ENCODE results near the gene CDKAL1.
"Not testable (repeated sequence)": the region's sequence is repeated elsewhere in the genome, so short reads cannot be mapped to it uniquely, and the experiment has no call there.

The CDKAL1 gene

DNA sequence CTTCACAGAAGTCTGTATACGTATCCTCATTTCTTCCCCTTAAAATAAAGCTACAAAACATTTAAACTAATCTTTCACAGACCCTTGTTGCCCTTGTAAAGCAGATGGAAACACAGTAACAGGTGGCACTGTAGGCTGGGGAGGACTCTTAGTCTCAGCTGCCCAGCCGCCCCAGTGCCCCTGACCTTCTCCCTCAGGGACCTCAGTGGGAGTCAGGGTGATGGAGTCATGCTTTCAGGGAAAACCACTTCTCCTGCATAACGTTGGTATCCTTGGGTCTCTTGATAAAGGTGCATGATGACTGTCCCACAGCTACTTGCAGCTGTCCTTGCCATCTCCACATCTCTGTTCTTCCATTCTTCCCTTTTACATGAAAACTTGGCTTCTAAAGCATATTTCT is 198.6 kb downstream of the CDKAL1 start:
- no peak for DNase-seq (ENCODE audit: extremely low read depth in 1 of 2, low read depth in 1 of 2)

DNA sequence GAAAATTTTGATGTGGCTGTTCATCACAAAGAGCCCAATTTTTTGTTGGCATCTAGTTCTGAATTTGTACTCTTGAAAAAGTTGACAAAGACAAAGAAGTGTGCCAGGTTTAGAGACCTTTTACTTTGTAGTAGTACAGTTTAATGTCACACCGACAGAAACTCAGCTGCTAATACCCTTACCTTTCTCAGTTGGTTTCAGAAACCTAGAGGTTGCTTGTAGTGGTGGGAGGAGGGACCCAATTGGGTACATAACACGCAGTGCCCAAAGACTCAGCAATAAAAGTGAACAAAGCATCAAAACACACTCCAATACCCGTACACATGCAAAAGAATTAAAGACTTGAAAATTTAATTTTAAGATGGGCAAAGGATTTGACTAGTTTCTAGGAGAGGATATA is 203.7 kb downstream of the CDKAL1 start:
- no peak for DNase-seq (ENCODE audit: extremely low read depth in 1 of 2, low read depth in 1 of 2)

- no peak for DNase-seq (ENCODE audit: extremely low read depth in 1 of 2, low read depth in 1 of 2)
These were observed 205.8 kb downstream of the CDKAL1 start for GRCh38 chr6:20740088-20740487.

DNA sequence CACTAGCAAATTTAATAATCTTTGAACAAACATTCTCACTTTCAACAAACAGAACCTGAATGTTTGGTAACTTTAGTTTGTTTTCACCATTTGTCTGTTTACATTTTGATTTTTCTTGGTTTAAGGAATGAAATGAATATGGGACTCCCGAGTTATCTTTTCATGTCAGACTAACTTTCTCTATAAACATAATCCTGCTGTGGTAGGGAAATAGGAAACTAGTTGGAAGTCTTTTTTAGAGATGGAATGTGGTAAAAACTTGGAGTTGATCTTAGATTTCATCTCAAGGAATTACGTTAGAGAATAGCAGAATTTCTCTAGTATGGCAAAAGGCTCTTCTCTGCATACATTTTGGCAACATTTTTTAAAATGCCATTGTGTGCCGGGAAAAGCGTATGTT is 206.5 kb downstream of the CDKAL1 start:
- DNase-seq (ENCODE audit: extremely low read depth in 1 of 2, low read depth in 1 of 2), result no peak

GRCh38 chr6:20741490-20741889 is 207.2 kb downstream of the CDKAL1 start:
- no peak for DNase-seq (ENCODE audit: extremely low read depth in 1 of 2, low read depth in 1 of 2)

- no peak for DNase-seq (ENCODE audit: extremely low read depth in 1 of 2, low read depth in 1 of 2)
These were observed 210.8 kb downstream of the CDKAL1 start for GRCh38 chr6:20744911-20745557.

- DNase-seq (ENCODE audit: extremely low read depth in 1 of 2, low read depth in 1 of 2), result no peak
These were observed 211.8 kb downstream of the CDKAL1 start for GRCh38 chr6:20746024-20746423.

DNA sequence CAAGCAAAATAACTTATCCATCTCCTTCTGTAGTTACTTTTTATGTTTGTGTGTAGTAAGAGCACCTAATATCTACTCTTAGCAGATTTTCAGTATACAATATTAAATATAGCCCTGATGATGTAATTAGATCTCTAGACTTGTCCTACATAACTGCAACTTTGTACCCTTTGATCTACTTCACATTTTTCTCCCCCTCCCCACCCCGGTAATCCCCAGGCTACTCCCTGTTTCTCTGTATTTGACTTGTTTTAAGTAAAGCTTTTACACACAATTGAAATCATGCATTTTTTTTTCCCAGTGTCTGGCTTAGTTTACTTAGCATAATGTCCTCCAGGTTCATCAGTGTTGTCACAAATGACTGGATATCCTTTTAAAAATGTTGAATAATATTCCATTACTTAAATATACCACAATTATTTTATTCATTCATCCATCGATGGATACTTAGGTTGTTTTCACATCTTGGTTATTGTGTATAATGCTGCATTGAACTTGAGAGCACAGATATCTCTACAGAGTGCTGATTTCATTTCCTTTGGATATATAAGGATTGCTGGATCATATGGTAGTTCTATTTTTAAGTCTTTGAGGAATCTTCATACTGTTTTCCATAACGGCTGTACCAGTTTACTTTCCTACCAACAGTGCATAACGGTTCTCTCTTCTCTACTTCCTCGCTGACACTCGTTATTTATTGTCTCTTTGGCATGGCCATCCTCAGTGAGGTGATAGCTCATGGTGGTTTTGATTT is 212.7 kb downstream of the CDKAL1 start:
- DNase-seq (ENCODE audit: extremely low read depth in 1 of 2, low read depth in 1 of 2), result no peak

- no peak for DNase-seq (ENCODE audit: extremely low read depth in 1 of 2, low read depth in 1 of 2)
These were observed 213.7 kb downstream of the CDKAL1 start for GRCh38 chr6:20747991-20748390.

DNA sequence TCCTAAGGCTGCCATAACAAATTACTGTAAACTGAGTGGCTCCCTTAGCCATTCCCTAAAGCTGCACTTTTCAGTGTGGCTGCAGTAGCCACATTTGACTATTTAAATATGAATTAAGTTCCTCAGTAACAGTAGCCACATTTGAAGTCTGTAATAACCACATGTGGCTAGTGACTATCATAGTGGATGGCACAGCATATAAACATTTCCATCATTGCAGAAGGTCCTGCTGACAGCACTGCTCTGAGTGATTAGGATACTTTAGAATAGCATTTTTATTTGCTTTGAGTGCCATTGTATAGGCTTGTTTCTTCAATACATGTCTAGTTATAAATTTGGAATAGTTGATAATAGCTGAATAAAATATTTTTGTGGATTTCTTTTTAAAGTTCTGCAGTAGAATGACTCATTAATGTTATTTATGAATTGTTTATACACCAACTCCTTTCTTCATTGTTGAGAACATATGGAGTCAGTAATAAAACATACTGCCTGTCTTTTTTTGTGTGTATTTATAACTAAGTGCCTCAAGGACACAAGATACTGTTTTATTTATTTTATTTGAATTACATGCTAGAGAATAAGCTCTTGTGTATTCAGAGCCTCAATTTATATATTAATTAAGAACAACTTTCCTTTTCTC is 217.2 kb downstream of the CDKAL1 start:
- no peak for DNase-seq (ENCODE audit: extremely low read depth in 1 of 2, low read depth in 1 of 2)

DNA sequence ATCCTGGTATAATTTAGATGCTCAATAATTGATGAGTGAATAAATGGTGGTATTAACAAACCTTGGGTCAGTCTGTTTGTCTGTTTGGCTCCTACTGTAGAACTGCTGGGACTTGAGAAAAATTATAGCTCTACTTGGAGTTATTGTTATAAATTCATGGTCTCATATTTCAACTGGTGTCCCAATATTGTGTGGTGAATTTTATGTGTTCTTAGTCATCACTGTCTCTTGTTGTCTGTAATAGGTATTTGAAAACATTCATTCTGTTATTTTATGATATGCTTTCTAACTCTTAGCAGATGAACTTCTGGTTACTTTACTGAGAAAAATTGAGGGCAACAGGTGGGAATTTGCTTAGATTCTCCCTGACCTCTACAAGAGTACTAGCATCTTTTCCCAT is 221.4 kb downstream of the CDKAL1 start:
- DNase-seq (ENCODE audit: extremely low read depth in 1 of 2, low read depth in 1 of 2), result no peak

DNA sequence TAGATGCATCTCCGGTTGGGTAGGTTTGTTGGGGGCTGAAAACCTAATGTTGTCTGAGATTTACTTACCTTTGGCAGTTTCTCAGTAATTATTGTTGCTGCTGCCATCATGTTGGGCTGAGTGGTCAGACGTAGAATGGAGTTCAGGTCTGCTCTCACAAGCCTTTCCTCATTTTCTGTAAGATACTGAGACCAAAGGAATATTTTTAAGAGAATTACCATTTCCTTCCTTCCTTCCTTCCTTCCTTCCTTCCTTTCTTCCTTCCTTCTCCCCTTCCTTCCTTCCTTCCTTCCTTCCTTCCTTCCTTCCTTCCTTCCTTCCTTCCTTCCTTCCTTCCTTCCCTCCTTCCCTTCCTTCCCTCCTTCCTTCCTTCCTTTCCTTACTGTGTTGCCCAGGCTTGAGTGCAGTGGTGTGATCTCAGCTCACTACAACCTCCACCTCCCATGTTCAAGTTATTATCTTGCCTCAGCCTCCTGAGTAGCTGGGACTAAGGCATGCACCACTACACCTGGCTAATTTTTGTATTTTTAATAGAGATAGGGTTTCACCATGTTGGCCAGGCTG is 222.4 kb downstream of the CDKAL1 start:
- DNase-seq (ENCODE audit: extremely low read depth in 1 of 2, low read depth in 1 of 2), result not testable (repeated sequence)

- DNase-seq (ENCODE audit: extremely low read depth in 1 of 2, low read depth in 1 of 2), result no peak
These were observed 223.5 kb downstream of the CDKAL1 start for GRCh38 chr6:20757761-20758160.

DNA sequence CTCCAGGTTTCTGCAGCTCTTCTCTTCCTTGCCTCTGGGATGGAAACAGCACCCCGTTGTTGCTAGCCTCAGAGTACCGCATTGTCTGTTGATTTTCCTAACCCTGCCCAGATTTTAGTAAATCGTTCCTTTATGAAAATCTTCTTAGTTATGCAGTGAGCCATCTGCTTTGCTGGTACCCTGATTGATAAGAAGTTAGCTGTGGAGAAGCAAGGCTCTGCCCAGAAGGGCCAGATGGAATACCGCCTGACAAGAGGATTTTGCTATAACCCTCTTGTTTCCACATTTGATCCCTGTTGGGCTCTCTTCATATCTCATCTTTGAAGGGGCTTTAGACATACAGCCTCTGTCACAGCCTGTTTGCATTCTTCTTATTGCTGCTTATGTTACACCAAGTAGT is 229.0 kb downstream of the CDKAL1 start:
- DNase-seq (ENCODE audit: extremely low read depth in 1 of 2, low read depth in 1 of 2), result no peak

DNA sequence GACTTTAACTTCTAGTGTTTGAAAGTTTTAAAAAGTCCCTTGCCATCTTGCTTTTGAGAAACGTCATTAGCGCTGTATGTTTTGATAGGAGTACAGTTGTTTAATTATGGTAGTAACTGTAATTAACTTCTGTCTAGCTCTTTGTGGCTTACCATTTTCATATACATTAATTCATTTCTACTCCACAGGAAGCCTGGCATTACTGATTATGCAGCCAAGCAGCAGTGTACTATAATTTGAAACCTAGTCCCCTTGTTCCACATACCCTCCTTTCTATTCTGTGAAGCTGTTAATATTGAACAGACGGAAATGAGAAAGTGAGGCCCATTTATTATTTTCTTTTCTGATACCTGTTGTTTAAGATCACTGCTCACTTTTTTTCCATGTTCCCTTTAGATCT is 235.4 kb downstream of the CDKAL1 start:
- no peak for DNase-seq (ENCODE audit: extremely low read depth in 1 of 2, low read depth in 1 of 2)

- DNase-seq (ENCODE audit: extremely low read depth in 1 of 2, low read depth in 1 of 2), result no peak
These were observed 236.5 kb downstream of the CDKAL1 start for GRCh38 chr6:20770773-20771172.

GRCh38 chr6:20771409-20771808 is 237.2 kb downstream of the CDKAL1 start:
- no peak for DNase-seq (ENCODE audit: extremely low read depth in 1 of 2, low read depth in 1 of 2)

- no peak for DNase-seq (ENCODE audit: extremely low read depth in 1 of 2, low read depth in 1 of 2)
These were observed 239.6 kb downstream of the CDKAL1 start for GRCh38 chr6:20773822-20774221.

DNA sequence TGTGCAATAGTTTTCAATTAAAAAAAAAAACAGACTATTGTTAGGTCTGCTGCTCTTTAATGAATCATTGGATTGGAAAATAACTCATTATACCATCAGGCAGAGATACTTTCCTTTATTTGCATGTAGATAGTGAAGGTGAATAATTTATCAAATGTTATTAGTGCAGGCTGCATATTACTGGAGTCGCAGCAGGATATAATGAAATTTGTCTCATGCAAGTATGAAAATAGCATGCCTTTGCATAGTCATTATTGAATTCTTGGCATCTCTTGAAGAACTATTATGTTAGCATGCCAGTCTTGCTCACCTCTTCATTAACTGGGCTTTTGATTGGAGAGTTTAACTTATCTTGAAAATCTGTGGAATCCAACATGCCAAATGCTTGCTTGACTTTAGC is 241.7 kb downstream of the CDKAL1 start:
- no peak for DNase-seq (ENCODE audit: extremely low read depth in 1 of 2, low read depth in 1 of 2)

GRCh38 chr6:20777801-20778200 is 243.5 kb downstream of the CDKAL1 start:
- DNase-seq (ENCODE audit: extremely low read depth in 1 of 2, low read depth in 1 of 2), result no peak

GRCh38 chr6:20778459-20778858 is 244.2 kb downstream of the CDKAL1 start:
- no peak for DNase-seq (ENCODE audit: extremely low read depth in 1 of 2, low read depth in 1 of 2)

DNA sequence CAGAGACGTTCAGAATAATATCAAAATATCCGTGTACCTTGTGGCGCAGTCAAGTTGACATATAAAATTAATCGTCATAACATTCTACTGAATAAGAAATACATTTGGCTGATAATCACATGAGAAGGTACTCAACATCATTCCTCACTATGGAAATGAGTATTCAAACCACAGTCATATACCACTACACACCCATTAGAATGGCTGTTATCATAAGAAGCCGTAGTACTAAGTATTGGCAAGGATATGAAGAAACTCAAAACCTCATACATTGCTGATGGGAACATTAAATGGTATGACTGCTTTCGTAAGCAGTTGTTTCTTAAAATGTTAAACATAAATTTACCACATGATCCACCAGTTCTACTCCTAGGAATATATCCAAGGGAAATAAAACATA is 244.7 kb downstream of the CDKAL1 start:
- no peak for DNase-seq (ENCODE audit: extremely low read depth in 1 of 2, low read depth in 1 of 2)

Measured in activated CD8-positive, alpha-beta memory T cell treated with anti-CD3 and anti-CD28 coated beads for 1 hour (primary cell).